ENCODE measurements around the gene APOA1.
"Not testable (repeated sequence)": the region's sequence is repeated elsewhere in the genome, so short reads cannot be mapped to it uniquely, and the experiment has no call there.

Gene APOA1

DNA sequence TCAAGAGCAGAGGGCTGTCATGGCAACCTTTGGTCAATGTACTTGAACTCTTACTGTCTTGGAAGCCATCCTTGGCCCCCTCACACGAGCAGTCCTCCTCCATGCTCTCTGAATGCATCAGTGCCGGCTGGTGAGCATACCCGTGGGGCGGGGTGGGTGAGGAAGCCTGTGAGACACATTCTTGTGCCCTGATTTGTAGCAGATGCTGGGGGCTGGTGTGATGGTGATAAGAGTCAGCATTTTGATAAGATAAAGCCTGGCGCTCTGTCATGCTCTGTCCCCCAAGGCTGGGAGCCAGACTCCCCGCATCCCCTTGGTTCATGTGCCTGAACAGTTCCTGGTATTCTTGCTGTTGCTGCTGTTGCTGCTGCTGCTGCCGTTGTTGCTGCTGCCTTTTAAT is 20.5 kb upstream of the APOA1 start:
- no peak for DNase-seq (ENCODE audit: low read depth)

DNA sequence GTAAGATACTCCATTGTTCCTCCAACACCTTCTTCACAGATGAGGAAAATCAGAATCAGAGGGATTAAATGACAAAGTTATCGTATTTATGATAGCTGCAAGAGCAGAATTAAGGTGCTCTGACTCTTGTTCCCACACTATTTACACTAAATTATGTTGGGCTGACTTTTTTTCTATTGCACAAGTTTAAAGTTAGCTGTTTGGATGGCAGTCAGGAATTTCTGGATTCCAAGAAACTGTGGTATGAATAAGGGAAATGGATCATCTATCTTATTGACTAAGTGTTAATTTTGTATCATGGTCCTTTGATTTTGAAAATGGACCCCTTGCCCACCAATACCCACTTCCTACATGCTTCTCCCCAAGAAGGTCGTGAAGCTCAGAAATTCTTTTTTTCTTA is 19.9 kb upstream of the APOA1 start:
- no peak for DNase-seq (ENCODE audit: low read depth)

DNA sequence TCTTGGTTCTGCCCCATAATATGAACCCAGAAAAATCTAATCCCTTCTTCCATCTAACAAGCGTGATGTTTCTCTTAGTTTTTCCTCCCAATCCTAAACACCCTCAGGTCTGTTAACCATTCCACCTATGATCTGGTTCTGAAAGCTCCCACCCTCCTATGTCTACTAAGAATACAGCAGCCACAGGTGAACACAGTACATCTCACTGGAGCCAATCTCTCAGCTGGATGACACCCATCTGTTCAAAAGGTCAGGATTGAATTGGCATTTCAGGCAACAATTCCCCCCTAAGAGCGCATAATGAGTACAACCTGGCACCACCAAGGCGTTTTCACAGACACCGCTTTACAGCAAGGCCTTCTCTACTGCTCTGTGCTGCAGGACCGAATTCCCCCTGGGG is 19.0 kb upstream of the APOA1 start:
- DNase-seq (ENCODE audit: low read depth), result no peak

DNA sequence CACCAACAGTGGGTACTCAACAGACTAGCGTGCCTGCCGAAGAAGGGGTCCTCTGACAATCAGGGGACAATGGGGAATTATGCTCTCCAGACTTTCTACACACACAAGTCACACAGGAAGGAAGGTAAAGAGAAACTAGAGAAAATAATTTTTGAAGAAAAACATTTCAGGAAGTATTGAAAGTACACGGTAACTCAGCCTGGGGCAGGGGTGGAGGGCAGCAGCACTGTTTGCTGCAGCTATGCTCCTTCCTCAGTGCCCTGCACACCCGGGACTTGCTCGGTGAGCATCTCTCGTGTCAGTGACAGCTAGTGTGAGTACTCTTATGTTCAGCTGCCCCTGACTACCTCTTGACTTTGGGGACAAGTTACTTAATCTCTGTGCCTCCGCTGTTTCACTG is 18.0 kb upstream of the APOA1 start:
- DNase-seq (ENCODE audit: low read depth), result no peak

DNA sequence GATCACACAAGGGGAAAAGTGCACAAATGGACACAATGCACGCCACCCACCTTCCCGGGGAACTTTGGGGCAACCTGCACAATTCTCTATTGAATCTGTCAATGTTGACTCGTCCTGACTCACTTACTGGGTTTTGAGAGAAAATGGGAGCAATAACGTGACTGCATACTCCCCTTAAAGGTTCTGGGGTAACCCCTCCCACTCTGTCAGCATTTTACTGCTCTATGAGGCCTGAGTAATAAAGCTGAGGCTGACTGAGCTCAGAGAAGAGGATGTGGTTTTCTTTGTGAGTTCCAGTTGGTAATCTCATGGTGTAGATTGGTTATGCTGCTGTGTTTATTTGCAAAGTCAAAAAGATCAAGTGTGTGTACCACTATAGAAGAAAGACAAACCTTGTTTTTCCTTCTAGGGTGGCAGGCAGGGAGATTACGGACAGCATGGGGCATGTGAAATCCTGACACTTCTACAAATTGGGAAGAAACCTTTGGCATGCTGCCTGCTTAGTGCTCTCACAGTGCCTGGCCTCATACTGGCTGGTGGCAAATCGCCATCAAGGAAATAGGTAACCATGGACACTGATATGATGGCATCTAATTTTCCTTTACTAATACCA is 16.1 kb upstream of the APOA1 start:
- DNase-seq (ENCODE audit: low read depth), result peak; percentile 26

DNA sequence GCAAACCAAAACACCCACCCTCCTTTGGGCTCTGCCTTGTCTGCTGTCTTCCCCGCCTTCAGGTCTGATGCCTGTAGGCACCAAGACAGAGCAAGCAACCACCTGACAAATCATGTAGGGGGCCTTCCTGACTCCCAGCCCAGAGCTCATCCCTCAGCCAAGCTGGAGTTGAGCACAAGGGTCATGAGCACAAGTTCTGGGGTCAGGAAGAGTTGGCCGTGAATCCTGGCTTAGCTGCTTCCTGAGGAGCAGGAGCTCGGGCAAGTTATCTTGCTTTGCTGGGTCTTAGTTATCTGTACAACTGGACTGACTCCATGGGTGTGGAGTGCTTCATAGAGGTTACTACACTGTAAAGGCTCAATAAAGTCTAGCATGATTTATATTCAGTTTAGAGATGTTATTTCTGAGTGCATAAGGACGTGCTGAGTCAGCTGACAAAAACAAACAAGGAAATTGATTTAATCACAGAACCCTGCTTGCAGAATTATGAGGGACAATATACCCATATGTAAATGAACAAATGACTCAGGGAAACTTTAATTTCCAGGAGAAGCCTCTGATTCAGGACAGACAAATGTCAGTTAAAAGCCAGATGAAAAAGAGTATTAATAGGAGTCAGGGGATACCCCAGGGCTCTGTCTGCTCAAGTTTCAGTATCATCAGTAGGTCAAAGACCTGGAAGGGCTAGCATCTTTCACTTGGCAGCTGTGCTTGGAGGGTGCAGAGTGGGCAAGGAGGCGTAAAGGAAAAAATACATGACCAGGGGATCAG is 15.0 kb upstream of the APOA1 start:
- DNase-seq (ENCODE audit: low read depth), result no peak

DNA sequence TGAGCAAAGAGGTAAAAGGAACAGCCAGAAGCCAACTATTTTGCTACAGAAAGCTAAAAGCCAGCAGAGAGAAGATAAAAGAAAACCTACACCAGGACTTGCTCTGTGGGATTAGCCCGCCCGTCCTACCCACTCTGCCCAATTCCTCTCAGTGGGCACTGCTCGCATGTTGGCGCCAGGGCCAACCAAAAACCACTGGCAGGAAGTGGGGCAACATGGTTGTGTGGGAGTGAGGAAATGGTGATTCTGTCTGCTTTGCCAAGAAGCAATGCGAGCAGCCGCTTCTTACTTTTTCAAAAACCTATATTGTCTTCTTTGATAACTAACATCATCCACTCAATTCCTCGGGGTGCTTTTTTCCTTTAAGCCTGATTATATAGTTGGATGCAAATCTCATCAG is 14.2 kb upstream of the APOA1 start:
- DNase-seq (ENCODE audit: low read depth), result peak; percentile 38

DNA sequence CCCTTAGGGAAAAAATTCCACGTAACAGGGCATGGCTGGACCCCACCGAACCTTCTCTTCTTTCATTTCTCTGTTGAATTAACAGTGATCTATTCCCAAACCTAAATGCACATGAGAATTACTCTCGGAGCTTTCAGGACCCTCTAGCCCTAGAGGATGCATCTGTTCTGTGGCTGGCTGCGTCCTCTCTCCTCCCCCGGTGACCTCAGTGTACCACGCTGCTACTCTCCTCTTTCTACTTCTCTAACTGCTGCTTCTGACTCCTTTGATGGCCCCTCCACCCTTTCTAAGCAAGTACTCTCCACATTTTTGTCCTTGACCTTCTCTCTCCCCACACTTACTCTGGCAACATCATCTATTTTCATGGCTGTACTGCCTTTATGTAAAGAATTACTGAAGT is 12.1 kb upstream of the APOA1 start:
- DNase-seq (ENCODE audit: low read depth), result no peak

DNA sequence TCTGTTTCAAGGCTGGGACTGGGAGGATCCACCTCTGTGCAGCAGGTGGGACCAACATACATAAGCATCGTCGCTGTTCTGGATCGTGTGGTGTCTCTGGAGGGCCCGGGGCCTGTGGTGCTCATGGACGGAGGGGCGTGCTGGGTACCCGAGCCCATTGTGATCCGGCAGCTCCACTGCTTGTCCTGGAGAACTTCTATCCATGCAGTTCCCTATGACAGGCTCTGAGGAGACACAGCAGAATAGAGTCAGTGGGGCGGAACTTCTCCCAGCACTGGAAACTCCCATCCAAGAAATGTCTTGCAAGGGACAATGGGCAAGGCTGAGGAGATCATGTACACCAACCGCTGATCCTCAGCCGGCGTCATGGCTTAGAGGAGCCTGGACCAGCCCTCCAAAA is 11.6 kb upstream of the APOA1 start:
- no peak for DNase-seq (ENCODE audit: low read depth)

DNA sequence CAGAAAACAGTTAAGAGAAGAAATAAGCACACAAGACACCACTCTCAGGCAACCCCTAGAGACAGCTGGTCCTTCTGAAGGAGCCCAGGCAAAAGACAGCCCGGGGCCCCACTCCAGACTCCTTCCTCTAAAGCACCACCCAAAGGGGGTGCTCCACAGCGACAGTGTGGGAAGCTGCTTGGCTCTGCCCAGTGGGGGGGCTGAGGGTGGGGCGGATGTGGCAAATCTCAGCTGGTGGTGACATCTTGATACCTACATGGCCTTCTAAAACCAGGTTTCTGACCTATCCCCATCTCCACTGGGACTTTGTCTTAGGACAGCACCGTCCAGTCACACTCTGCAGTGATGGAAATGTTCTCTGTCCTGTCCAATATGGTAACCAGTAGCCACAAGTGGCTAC is 10.2 kb upstream of the APOA1 start:
- DNase-seq (ENCODE audit: low read depth), result no peak

DNA sequence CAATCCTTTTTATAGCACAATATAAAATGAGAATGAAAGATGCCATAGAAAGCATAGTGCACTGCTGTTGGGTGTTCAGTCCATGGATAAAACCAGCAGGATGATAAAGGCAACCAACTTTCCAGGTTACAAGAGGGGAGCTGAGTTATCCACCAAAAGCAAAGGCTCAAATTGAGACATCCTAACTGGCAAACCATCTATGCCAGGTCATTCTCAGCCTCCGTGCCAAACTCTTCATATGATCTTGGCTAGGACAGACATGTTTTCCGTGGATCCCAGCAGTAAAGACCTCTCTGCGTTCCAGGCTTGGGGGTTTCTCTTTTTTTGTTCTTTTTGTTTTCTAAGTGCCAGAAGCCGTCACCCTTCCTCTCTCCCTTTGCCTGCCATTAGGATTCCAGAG is 7.3 kb upstream of the APOA1 start:
- DNase-seq (ENCODE audit: low read depth), result no peak

DNA sequence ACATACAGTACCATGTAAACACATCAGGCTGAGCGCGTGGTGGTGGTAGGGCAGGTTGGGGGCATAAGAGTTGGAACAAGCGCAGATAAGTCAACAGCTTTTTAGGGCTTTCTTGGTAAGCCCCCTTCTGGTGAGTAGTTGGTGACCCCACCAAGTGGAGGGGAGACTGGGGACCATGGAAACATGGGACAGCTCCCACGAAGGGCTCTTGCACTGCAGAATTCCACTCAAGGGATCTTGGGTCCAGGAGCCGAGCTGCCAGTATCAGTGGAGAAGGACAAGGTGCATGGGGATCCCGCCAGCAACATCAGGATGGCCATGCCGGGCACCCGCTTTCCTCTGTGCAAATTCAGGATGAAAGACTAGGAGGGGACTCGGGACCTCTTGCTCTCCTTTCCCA is 6.2 kb upstream of the APOA1 start:
- no peak for DNase-seq (ENCODE audit: low read depth)

DNA sequence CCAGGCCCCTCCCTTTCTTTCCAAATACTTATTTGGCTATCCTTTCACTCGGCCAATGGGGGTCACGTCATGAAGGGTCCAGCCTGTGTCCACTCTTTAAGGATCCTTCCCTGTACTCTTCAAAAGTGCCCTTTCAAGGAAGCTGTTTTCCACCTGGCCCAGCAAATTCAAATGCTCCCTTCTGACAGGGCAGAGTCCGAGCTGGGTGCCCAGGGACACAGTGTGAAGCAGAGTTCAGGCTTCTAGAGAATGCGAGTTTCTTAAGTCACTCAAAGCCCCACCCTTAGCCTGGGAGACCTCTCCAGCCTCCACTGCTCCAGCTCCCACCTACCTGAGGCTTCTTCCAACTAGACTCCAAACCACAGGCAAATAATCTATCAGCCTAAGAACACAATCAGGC is 5.5 kb upstream of the APOA1 start:
- no peak for DNase-seq (ENCODE audit: low read depth)

DNA sequence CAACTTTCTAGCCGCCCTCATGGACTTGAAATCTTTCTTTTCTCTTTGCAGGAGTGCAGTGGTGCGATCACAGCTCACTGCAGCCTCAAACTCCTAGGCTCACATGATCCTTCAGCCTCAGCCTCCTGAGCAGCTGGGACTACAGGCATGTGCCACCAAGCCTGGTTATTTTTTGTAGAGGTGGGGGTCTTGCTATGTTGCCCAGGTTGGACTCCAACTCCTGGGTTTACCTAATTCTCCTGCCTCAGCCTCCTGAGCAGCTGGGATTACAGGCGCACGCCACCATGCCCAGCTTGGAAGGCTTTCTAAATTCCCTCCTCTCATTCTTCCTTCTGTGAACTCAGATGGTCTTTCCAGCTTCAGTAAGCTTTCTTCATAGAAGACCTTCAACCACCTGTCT is 4.7 kb upstream of the APOA1 start:
- DNase-seq (ENCODE audit: low read depth), result no peak

DNA sequence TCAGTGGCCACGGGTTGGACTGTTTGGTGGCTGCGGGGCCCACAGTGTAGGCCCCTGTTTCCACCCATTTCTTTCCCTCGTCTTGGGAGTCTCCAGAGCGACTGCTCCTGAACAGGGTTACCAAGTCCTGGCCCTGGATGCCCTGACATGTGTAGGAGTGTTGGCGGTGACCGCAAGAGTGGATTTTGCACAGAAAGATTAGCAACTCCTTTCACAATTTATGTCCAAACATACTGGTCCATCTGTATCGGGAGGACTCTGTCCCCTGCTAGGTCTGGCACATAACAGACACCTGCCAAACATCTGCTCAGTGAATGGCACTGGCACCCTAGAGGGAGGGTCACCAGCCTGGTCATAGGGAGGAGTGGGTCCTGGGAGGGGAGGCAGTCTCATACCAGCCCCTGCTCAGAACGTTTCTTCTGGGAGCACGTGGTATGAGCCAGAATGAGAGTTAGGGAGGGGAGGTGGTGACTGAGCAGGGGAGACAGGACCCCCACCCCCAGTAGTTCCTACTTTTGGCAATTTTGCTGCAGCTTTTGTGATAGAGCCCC is 3.4 kb upstream of the APOA1 start:
- DNase-seq (ENCODE audit: low read depth), result no peak

DNA sequence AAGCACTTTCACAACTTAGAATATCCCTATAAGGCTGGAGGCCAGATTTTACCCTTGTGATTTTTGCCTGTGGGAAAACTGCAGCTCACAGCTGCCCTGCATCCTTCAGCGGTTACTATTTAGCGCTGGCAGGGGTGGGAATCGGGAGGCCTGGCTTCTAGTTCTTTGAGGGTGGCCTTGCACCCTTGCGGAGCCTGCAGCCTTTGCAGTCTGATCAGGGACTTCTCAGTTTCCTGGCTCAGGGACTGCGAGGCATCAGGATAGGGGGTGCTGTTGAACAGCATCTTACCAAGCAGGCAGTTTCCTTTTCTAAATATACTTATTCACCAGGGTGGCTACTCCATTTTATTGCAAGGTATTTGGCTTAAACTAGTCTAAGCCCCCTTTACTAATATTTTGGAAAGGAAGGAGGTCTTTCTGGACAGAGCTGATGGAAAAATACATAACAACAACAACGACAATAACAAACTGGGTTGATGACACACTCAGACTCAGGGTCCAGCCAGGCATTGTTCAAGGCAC is 2.9 kb upstream of the APOA1 start:
- DNase-seq (ENCODE audit: low read depth), result no peak

DNA sequence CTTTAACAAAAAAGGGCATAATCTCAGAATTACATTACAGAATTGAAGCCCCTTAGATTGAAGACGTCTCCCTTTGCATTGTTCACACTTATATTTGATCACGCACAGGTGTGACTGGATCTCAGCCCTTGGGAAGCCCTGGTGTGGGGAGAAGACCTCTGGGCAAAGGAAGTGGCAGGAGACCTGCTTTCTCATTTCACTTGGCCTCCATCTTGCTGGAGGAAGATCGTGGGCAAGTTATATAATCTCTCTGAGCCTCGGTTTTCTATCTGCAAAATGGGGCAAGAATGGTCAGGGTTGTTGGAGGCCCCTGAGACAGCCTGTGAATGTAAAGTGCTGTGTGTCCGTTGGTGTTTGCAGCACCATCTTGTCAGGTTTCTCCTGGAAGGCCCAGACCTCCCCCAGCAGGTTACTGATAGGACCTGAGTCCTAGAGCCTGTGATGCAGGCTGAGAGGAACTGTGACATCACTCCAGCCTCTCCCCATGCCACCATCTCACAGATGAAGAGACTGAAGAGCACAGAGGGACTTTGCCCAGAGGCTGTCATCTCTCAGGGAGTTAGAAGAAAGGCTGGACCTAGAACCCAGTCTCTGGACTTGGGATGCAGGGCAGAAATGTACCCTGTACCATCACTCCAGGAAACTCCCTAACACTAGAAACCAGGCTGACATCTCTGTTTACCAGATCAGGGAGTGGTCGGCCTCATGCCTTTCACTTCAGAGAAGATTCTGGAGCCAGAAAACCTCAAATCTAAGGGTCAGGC is 1.1 kb upstream of the APOA1 start:
- DNase-seq (ENCODE audit: low read depth), result no peak

DNA sequence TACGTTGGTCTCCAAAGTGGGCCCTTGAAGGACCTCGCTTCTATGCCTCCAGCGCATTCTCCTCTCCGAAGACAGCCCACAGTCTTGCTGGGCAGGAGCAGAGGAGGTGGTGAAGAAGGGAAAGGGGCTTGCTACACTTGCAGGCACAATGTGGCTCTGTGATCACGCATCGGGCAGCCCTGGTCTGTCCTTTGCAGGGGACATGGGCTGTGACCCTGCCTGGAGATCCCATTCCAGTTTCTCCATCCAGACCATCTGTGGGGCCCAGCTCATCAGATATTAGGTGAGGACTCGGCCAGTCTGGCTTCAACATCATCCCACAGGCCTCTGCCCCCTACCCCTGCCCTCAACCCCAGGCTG is 810 bp downstream of the APOA1 start:
- DNase-seq (ENCODE audit: low read depth), result no peak

DNA sequence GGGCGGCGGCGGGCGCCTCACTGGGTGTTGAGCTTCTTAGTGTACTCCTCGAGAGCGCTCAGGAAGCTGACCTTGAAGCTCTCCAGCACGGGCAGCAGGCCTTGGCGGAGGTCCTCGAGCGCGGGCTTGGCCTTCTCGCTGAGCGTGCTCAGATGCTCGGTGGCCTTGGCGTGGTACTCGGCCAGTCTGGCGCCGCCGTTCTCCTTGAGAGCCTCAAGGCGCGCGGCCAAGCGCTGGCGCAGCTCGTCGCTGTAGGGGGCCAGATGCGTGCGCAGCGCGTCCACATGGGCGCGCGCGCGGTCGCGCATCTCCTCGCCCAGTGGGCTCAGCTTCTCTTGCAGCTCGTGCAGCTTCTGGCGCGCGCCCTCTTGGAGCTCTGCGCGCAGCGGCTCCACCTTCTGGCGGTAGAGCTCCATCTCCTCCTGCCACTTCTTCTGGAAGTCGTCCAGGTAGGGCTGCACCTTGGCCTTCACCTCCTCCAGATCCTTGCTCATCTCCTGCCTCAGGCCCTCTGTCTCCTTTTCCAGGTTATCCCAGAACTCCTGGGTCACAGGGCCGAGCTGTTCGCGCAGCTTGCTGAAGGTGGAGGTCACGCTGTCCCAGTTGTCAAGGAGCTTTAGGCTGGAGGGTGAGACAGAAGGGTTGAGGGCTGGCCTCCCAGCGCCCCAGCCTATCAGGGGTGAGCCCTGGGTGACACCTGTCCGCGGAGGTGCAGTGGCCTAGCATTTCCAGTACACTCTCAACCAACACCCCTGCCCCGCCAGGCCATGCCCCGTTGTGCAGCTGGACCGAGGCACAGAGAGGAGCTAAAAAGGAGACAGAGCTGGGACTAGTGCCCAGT is 1.4 kb downstream of the APOA1 start:
- DNase-seq (ENCODE audit: low read depth), result peak; percentile 62

DNA sequence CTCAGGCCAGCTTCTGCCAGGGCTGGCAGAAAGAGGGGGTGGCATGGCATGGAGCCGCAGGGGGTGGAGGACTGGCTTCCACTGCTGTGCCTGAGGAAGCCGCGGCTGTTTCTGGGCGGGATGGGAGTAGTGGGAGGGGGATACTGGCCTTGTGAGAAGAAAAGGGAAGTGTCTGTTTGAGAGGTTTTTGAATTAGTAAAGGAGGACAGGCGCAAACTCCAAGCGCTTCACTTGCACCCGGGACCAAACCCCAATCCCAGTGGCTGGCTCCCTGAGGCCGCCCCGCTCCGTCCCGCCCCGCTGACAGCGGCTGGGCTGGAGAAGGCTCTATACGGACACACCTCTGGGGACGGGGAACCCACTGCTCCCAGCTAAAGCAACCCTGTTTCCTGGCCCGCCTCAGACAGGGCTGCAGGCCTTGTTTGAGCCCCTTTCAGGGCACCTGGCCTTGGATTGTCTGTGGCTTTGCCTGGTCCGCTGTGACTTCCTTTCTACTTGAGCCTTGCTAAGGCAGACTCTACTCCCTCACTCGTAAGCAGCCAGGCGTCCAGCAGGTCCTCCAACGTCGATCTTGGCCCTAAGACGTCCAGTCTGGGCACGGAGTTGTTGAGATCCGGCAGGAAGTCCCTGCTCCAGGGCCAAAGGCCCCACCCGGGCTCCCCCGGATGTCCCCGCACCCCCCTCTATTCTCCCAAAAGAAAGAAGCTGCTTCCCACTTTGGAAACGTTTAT is 2.2 kb downstream of the APOA1 start:
- no peak for DNase-seq (ENCODE audit: low read depth)

DNA sequence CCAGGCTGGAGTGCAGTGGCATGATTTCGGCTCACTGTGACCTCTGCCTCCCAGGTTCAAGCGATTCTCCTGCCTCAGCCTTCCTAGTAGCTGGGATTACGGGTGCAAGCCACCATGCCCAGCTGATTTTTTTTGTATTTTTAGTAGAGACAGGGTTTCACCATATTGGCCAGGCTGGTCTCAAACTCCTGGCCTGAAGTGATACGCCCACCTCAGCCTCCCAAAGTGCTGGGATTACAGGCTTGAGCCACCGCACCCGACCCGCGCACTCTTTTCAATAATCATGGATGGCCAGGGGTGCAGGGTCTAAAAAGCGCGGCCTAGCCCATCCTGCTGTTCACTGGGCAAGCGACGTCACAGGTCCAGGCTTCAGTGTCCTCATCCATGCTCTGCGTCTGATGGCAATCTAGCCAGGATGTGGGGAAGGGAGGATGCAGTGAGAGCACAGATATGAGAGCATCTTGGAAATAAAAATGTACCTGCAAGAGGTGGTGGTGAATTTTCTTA is 2.8 kb downstream of the APOA1 start:
- not testable (repeated sequence) for DNase-seq (ENCODE audit: low read depth)

Data from activated T-helper 9 cell treated with anti-CD3 and anti-CD28 coated beads, Interleukin-2, amount 50 U/mL, for 16 hours (primary cell).